Right atrium auricular region (tissue), 2 donors: ENCODE results near the gene GRM1. TPM values are rescaled to one million over a fixed set of nuclear protein-coding genes. Genes with fewer than 3 reads are reported as not detected.

Source experiments
- DNase-seq: peaks from one replicate; pipeline ENCODE4 v3.0.0-alpha.2; 2019; ENCODE audit warnings: low spot score
- H3K27ac ChIP-seq, 2 donors: fragments of 200-600 bp; sonication (generic); 1 replicate in 1 of 2; 2 replicates in 1 of 2; pipeline ENCODE4 v1.5.1; 2016 to 2019
- H3K27me3 ChIP-seq, 2 donors: fragments of 200-600 bp; sonication (generic); one replicate each; pipeline versions ENCODE4 v1.5.1 to v1.6.0; 2017 to 2019
- H3K36me3 ChIP-seq: fragments of 200-600 bp; sonication (generic); one replicate; pipeline ENCODE4 v1.5.1; 2016
- H3K4me1 ChIP-seq, 2 donors: fragments of 200-600 bp; sonication (generic); one replicate each; pipeline versions ENCODE4 v1.5.1 to v1.6.0; 2017 to 2019
- H3K4me3 ChIP-seq, 2 donors: fragments of 200-600 bp; sonication (generic); 1 replicate in 1 of 2; 2 replicates in 1 of 2; pipeline ENCODE4 v1.5.1; 2017 to 2019; ENCODE audit warnings: mild to moderate bottlenecking in 1 of 2, moderate library complexity in 1 of 2
- H3K9me3 ChIP-seq, 2 donors: fragments of 200-600 bp; sonication (generic); one replicate each; pipeline ENCODE4 v1.5.1; 2019
- CTCF ChIP-seq, 2 donors: fragments of 200-600 bp; sonication (generic); IDR thresholded peaks; one replicate each; pipeline ENCODE4 v1.5.1; 2019; ENCODE audit warnings: antibody characterized with exemption in 2 of 2
- total RNA-seq, 2 donors: library from RNA; depleted of rRNA; stranded (reverse); fragments of >200 nt; gene quantifications; one replicate each; pipeline ENCODE4 v1.1.0, GENCODE V29; 2016

GRM1 gene
- total RNA-seq, 2 donors from 2014 or later = 0.07 to 0.08 TPM

GRCh38 chr6:146355521-146356100 is 326.7 kb downstream of the GRM1 start:
- H3K4me1 ChIP-seq = no peaks in the 10 kb centered on the region
- no peak for DNase-seq
- no peaks in the 10 kb centered on the region for H3K27me3 ChIP-seq
- no peaks in the 10 kb centered on the region for H3K36me3 ChIP-seq
- H3K4me3 ChIP-seq = no peak overlapping the region
- H3K27ac ChIP-seq = no peak overlapping the region
- no peak for TF ChIP-seq CTCF (IDR thresholded peaks at IDR 0.05)
- no peaks in the 10 kb centered on the region for H3K9me3 ChIP-seq

- no peak for DNase-seq
- H3K4me3 ChIP-seq = no peak overlapping the region
- H3K9me3 ChIP-seq = no peaks in the 10 kb centered on the region
- no peak overlapping the region for H3K27ac ChIP-seq
- no peak for TF ChIP-seq CTCF (IDR thresholded peaks at IDR 0.05)
- H3K27me3 ChIP-seq = no peaks in the 10 kb centered on the region
- H3K36me3 ChIP-seq = no peaks in the 10 kb centered on the region
- no peaks in the 10 kb centered on the region for H3K4me1 ChIP-seq
Observed at GRCh38 chr6:146357578-146358430, 328.9 kb downstream of the GRM1 start.

- Histone ChIP-seq H3K4me3 (no peak overlapping the region), H3K27ac (no peak overlapping the region), H3K27me3 (no peaks in the 10 kb centered on the region), H3K4me1 (no peaks in the 10 kb centered on the region), H3K9me3 (no peaks in the 10 kb centered on the region), H3K36me3 (no peaks in the 10 kb centered on the region)
- no peak for DNase-seq
- TF ChIP-seq CTCF (IDR thresholded peaks at IDR 0.05) = no peak
Observed at GRCh38 chr6:146358431-146359046, 329.7 kb downstream of the GRM1 start.

GRCh38 chr6:146359131-146359530 is 330.3 kb downstream of the GRM1 start:
- no peak overlapping the region for H3K27ac ChIP-seq
- H3K4me1 ChIP-seq = no peaks in the 10 kb centered on the region
- H3K9me3 ChIP-seq = no peaks in the 10 kb centered on the region
- H3K27me3 ChIP-seq = no peaks in the 10 kb centered on the region
- no peak for DNase-seq
- no peak for TF ChIP-seq CTCF (IDR thresholded peaks at IDR 0.05)
- no peak overlapping the region for H3K4me3 ChIP-seq
- no peaks in the 10 kb centered on the region for H3K36me3 ChIP-seq

GRCh38 chr6:146361128-146361924 is 332.5 kb downstream of the GRM1 start:
- DNase-seq = no peak
- Histone ChIP-seq H3K27me3 (no peaks in the 10 kb centered on the region), H3K9me3 (no peaks in the 10 kb centered on the region), H3K36me3 (no peaks in the 10 kb centered on the region), H3K4me1 (no peaks in the 10 kb centered on the region), H3K4me3 (no peak overlapping the region), H3K27ac (no peak overlapping the region)
- no peak for TF ChIP-seq CTCF (IDR thresholded peaks at IDR 0.05)
